Forelimb muscle (tissue), 1 donor: ENCODE results near the gene CXCL16. TPM values are rescaled to one million over a fixed set of nuclear protein-coding genes. Genes with fewer than 3 reads are reported as not detected.
"Not testable (repeated sequence)": the region's sequence is repeated elsewhere in the genome, so short reads cannot be mapped to it uniquely, and the experiment has no call there.

Experiments used
- DNase-seq: peaks from one replicate; pipeline ENCODE4 v3.0.0-alpha.2; 2013; ENCODE audit warnings: low read depth
- polyA plus RNA-seq: library from polyadenylated mRNA; unstranded; fragments of 120-200 nt; gene quantifications from one replicate; pipeline ENCODE4 v1.2.1, GENCODE V29; 2013; ENCODE audit not compliant: insufficient read length

CXCL16 gene
- polyA plus RNA-seq, 1 donor = 5.1 TPM

GRCh38 chr17:4721203-4722135, 18.3 kb downstream of the CXCL16 start:
- no peak for DNase-seq

GRCh38 chr17:4720787-4721186, 18.9 kb downstream of the CXCL16 start:
- DNase-seq = no peak

- DNase-seq = no peak
These were observed 20.0 kb downstream of the CXCL16 start for GRCh38 chr17:4719684-4720221.

- no peak for DNase-seq
These were observed 20.6 kb downstream of the CXCL16 start for GRCh38 chr17:4719146-4719545.

- DNase-seq = no peak
These were observed 21.5 kb downstream of the CXCL16 start for GRCh38 chr17:4718276-4718675.

- no peak for DNase-seq
These were observed 21.9 kb downstream of the CXCL16 start for GRCh38 chr17:4717791-4718190.

GRCh38 chr17:4716081-4716480, 23.6 kb downstream of the CXCL16 start:
- DNase-seq = no peak

GRCh38 chr17:4715063-4715744, 24.5 kb downstream of the CXCL16 start:
- DNase-seq = no peak

GRCh38 chr17:4714340-4715062, 25.2 kb downstream of the CXCL16 start:
- DNase-seq = not testable (repeated sequence)

GRCh38 chr17:4712526-4712925, 27.2 kb downstream of the CXCL16 start:
- no peak for DNase-seq

GRCh38 chr17:4711661-4712181, 28.0 kb downstream of the CXCL16 start:
- peak; percentile 31 for DNase-seq

- no peak for DNase-seq
These were observed 28.8 kb downstream of the CXCL16 start for GRCh38 chr17:4710693-4711634.

GRCh38 chr17:4709794-4710692, 29.7 kb downstream of the CXCL16 start, which contains the start of gene ARRB2:
TSS of gene ARRB2 (plus strand) at chr17:4710632. CDS start at chr17:4710722, 90 bp downstream.
- DNase-seq = peak; percentile 97

- no peak for DNase-seq
These were observed 31.3 kb downstream of the CXCL16 start for GRCh38 chr17:4708436-4708835.

- DNase-seq = no peak
These were observed 33.6 kb downstream of the CXCL16 start for GRCh38 chr17:4706121-4706520.

GRCh38 chr17:4704991-4705390, 34.7 kb downstream of the CXCL16 start:
- no peak for DNase-seq

- not testable (repeated sequence) for DNase-seq
These were observed 35.2 kb downstream of the CXCL16 start for GRCh38 chr17:4704574-4704907.

- DNase-seq = no peak
These were observed 36.4 kb downstream of the CXCL16 start for GRCh38 chr17:4703330-4703691.

- DNase-seq = no peak
These were observed 38.6 kb downstream of the CXCL16 start for GRCh38 chr17:4701116-4701515.
